ENCODE results near the gene BABAM2.

DNA sequence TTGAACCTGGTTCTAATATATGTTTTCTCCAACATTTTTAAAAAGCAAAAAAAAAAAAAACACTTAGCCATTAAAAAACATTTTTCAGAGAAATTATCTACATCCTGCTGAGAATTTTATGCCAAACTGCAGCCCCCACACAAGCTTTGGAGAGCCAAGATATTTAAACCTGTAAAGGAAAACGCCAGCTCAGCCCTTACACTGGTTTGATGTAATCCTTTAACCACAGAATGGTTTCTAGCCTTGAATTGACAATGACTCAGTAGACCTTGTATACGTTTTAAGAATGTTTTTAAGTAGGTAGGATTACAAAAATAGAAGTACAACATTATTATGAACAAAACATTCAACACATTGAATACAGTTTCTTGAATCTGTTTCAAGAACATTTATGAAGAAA, 113.6 kb downstream of the BABAM2 start:
- TF ChIP-seq FOXM1 (IDR thresholded peaks at IDR 0.05; ENCODE audit: borderline replicate concordance) = no peak
- no peak for TF ChIP-seq FOXA1 (IDR thresholded peaks at IDR 0.05)

All from HEK293T (cell line).